Activated CD4-positive, alpha-beta memory T cell treated with anti-CD3 and anti-CD28 coated beads, Interleukin-2, amount 10 ng/mL, durations not matched to agents 7 days and 5 days (primary cell): ENCODE measurements around the gene YAP1. TPM values are rescaled to one million over a fixed set of nuclear protein-coding genes. Genes with fewer than 3 reads are reported as not detected.

Experiments
- CTCF ChIA-PET: fragments of 350-600 bp; sonication (Branson Sonifier 250); formaldehyde crosslinking; loops from one replicate; lab custom pipeline; 2021; ENCODE audit warnings: antibody characterized with exemption, inconsistent platforms; lab: Charles Lee
- POLR2A ChIA-PET: fragments of 350-600 bp; sonication (Branson Sonifier 250); formaldehyde crosslinking; loops from one replicate; lab custom pipeline; 2021; ENCODE audit warnings: antibody characterized with exemption; lab: Charles Lee
- DNase-seq: peaks from one replicate; pipeline ENCODE4 v3.0.0-alpha.2; 2020
- H3K27ac Mint-ChIP-seq: one replicate; pipeline ENCODE4 v1.8.0; 2021; ENCODE audit warnings: mild to moderate bottlenecking, mixed read lengths
- H3K27me3 Mint-ChIP-seq: one replicate; pipeline ENCODE4 v1.8.0; 2021; ENCODE audit warnings: mixed read lengths
- H3K36me3 Mint-ChIP-seq: one replicate; pipeline ENCODE4 v1.8.0; 2021; ENCODE audit warnings: low read depth, mixed read lengths
- H3K4me1 Mint-ChIP-seq: one replicate; pipeline ENCODE4 v1.8.0; 2021; ENCODE audit warnings: mixed read lengths
- H3K4me3 Mint-ChIP-seq: one replicate; pipeline ENCODE4 v1.8.0; 2021; ENCODE audit warnings: mild to moderate bottlenecking, mixed read lengths
- H3K9me3 Mint-ChIP-seq: one replicate; pipeline ENCODE4 v1.8.0; 2021; ENCODE audit warnings: mixed read lengths
- total RNA-seq, 2 experiments: library from RNA; stranded (reverse); gene quantifications; one replicate each; pipeline ENCODE4 v1.2.3, GENCODE V29; 2021

The YAP1 gene
- total RNA-seq, 2 experiments from 2014 or later: 0.18 to 0.28 TPM

DNA sequence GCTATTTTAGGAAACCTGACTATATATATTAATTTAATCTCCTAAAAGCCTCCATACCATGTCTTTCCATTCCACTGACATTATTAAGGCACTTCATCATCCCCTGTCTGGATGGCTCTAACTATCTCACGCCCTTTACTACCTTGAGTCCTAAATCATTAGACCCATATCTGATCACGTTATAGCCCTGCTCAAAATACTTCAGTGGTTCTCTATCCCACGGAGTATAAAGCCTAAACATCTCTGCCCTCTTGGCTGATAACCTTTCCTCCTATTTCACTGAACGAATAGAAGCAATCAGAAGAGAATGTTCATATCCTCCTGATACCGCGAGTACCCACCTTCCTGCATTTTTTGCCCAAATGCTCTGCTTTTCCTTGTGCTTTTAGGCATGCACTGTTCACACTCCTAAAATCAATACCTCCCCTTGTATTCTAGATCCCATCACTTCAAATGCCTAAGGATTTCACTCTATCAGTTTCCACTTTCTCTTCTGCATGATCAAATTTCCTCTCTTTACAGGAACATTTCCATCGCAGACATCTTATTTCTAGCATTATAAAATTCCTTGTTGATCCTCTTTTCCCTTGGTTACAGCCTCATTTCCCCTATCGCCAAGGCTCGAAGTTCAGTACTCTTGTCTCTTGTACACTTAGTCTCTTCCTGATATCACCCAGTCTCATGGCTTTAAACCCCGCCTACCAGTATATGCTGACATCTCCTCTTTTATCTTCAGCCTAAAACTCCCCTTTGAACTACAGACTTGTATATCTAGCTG lies 162.0 kb downstream of the YAP1 start:
- Mint-ChIP-seq H3K27ac (no peak overlapping the region), H3K4me1 (peaks cover 23% of the 10 kb centered on the region), H3K36me3 (no peaks in the 10 kb centered on the region), H3K4me3 (no peak overlapping the region), H3K27me3 (peaks cover 46% of the 10 kb centered on the region), H3K9me3 (no peaks in the 10 kb centered on the region)
- ChIA-PET CTCF (no interaction called here), POLR2A (no interaction called here)
- no peak for DNase-seq

- Mint-ChIP-seq H3K4me3 (no peak overlapping the region), H3K36me3 (no peaks in the 10 kb centered on the region), H3K4me1 (peaks cover 11% of the 10 kb centered on the region), H3K27me3 (peaks cover 32% of the 10 kb centered on the region), H3K27ac (no peak overlapping the region), H3K9me3 (no peaks in the 10 kb centered on the region)
- CTCF ChIA-PET: no interaction called here
- no peak for DNase-seq
- POLR2A ChIA-PET: no interaction called here
Observed at GRCh38 chr11:102274628-102275027, 164.4 kb downstream of the YAP1 start.

GRCh38 chr11:102276362-102276761 lies 166.1 kb downstream of the YAP1 start:
- DNase-seq: no peak
- H3K27ac Mint-ChIP-seq: no peak overlapping the region
- H3K4me3 Mint-ChIP-seq: no peak overlapping the region
- H3K36me3 Mint-ChIP-seq: no peaks in the 10 kb centered on the region
- peaks cover 9% of the 10 kb centered on the region for H3K4me1 Mint-ChIP-seq
- POLR2A ChIA-PET: no interaction called here
- CTCF ChIA-PET: interaction anchor here (1.1 kb wide), 1 partner anchor 12 kb away, joined by 3 read pairs; no protein-coding TSS in a partner anchor
- H3K27me3 Mint-ChIP-seq: peaks cover 23% of the 10 kb centered on the region
- no peaks in the 10 kb centered on the region for H3K9me3 Mint-ChIP-seq

DNA sequence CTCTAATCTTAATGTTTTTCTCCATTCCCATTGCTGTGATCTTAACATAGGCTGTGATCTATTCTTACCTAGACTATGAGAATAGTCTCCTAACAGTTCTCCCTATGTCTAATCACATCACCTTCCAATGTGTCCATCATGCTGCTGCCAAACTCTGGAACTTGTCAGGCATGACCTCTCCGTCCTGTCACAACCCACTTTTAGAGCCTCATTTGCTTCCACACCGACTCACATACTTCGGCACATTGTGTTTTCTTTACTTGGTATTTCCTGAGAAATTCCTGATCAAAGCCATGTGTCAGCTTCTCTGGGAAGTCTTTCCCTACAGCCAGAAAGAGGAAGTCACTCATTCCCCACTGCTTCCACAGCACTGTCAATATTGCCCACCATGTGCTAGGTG lies 166.5 kb downstream of the YAP1 start:
- no peak for DNase-seq
- Mint-ChIP-seq H3K27ac (no peak overlapping the region), H3K36me3 (no peaks in the 10 kb centered on the region), H3K27me3 (peaks cover 19% of the 10 kb centered on the region), H3K9me3 (no peaks in the 10 kb centered on the region), H3K4me1 (peaks cover 9% of the 10 kb centered on the region), H3K4me3 (no peak overlapping the region)
- POLR2A ChIA-PET: no interaction called here
- CTCF ChIA-PET: interaction anchor here (1.1 kb wide), 1 partner anchor 12 kb away, joined by 3 read pairs; no protein-coding TSS in a partner anchor

DNA sequence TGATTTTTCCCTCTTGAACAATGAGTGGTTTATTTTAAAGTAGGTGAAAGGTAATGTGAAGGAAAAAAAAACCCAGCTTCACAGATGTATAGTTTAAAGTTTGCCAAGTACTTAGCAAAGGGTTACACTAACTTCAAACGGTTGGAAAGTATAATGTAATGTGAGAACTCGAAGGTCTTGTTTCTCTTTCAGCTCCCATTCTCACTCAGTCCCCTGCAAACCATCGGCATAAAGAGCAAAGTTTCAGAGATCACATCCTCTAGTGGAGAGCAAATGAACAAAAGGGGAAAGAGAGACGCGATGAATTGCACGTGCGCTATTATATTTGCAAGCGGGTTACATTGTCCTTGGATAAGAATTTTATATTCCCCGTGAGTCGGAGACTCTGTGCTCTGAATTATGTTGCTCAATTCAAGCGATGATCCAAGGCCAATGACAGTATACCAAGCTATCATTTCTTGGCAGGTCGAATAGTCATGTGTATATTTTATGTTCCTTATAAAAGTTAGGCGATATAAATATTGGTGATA lies 169.5 kb downstream of the YAP1 start:
- Mint-ChIP-seq H3K36me3 (no peaks in the 10 kb centered on the region), H3K27me3 (peaks cover 11% of the 10 kb centered on the region), H3K4me1 (peaks cover 6% of the 10 kb centered on the region), H3K4me3 (no peak overlapping the region), H3K27ac (no peak overlapping the region), H3K9me3 (no peaks in the 10 kb centered on the region)
- CTCF ChIA-PET: interaction anchor here (1.0 to 1.8 kb wide), 7 partner anchors 9 to 388 kb away, joined by 3 to 13 read pairs (median 6); no protein-coding TSS in a partner anchor
- POLR2A ChIA-PET: interaction anchor here (1.4 kb wide), 1 partner anchor 11 kb away, joined by 5 read pairs; no protein-coding TSS in a partner anchor
- no peak for DNase-seq

DNA sequence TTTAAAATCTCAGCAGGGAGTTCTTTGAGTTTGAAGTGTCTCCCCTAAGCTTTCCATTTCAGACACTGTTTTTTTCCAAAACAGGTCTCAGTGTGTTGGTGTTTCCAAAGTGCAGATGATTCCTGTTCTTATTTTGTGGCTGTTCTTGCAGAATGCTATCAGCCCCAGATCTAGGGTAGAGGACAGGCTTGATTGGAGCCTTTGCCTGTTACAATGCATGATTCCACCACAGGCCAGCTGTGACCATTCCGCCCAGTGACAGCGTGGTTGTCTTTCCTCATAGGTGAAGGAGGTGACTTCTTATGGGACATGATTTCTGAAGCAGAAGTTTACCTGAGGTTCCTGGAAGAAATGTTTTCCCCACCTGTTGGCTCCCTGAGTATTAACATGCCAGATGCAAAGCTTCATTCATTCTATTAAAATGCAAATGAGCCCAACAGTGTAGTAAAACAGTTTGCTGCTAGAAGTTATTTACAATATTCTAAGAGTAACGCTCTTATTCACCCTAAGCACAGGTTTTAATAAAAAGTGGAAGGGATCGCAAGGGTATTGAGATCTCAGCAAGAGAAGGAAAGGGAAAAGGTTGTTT lies 170.1 kb downstream of the YAP1 start:
- Mint-ChIP-seq H3K36me3 (no peaks in the 10 kb centered on the region), H3K27me3 (peaks cover 11% of the 10 kb centered on the region), H3K9me3 (no peaks in the 10 kb centered on the region), H3K4me3 (no peak overlapping the region), H3K4me1 (peaks cover 6% of the 10 kb centered on the region), H3K27ac (no peak overlapping the region)
- ChIA-PET POLR2A (interaction anchor here (1.4 kb wide), 1 partner anchor 11 kb away, joined by 5 read pairs; no protein-coding TSS in a partner anchor), CTCF (interaction anchor here (1.0 to 1.8 kb wide), 5 partner anchors 9 to 387 kb away, joined by 3 to 13 read pairs (median 5); no protein-coding TSS in a partner anchor)
- DNase-seq: no peak

Other genes starting within 250 kb of the YAP1 start
- 1 to 10 TPM in 1 of 2 experiments, under 1 TPM in 1; 0.45 to 1.0 TPM for gene CEP126, start 195.4 kb upstream of the YAP1 start, total RNA-seq
- not detected for gene ANGPTL5, start 193.9 kb upstream of the YAP1 start, total RNA-seq
- gene CFAP300, start 63.0 kb upstream of the YAP1 start, total RNA-seq: not detected
- 10 to 100 TPM; 79.0 to 80.0 TPM for gene BIRC3, start 207.0 kb downstream of the YAP1 start, total RNA-seq
- 10 to 100 TPM; 36.0 to 39.7 TPM for gene BIRC2, start 236.8 kb downstream of the YAP1 start, total RNA-seq